ENCODE data around the gene C8A. TPM values are rescaled to one million over a fixed set of nuclear protein-coding genes. Genes with fewer than 3 reads are reported as not detected.

Gene C8A
- total and polyA plus RNA-seq, 2 of the 13 experiments (the other 11 are each of a cell fraction or from before 2014, with no cell fraction given): 10.5 to 15.0 TPM

GRCh38 chr1:56952501-56952900, 97.9 kb downstream of the C8A start (continued):
- TF ChIP-seq ZHX1 (CRISPR knock-in tag; IDR thresholded peaks at IDR 0.05; ENCODE audit: low read depth) (no peak), CCAR2 (optimal IDR thresholded peaks at IDR 0.05; ENCODE audit: low read depth, low read length) (no peak)

- CTCF ChIA-PET (ENCODE audit: low intra/inter-chr PET ratio, low total read pairs): no interaction called here
- BruUV-seq (replicated peaks): no TSS peak
- Histone ChIP-seq H3K9ac (ENCODE audit: insufficient read depth, low read depth, low read length) (no peak overlapping the region), H4K20me1 (ENCODE audit: insufficient read depth, low read length) (no peaks in the 10 kb centered on the region), H3K4me2 (ENCODE audit: low read depth, low read length) (no peak overlapping the region), H3K4me1 (ENCODE audit: insufficient read depth, low read length) (peaks cover 64% of the 10 kb centered on the region), H2AFZ (ENCODE audit: low read length) (no peak overlapping the region), H3K27me3 (ENCODE audit: control insufficient read depth in 1 of 2, insufficient read depth in 2 of 2, low read length in 2 of 2) (no peaks in the 10 kb centered on the region), H3K27ac (ENCODE audit: extremely low read length, insufficient read depth, low read length) (no peak overlapping the region), H3K36me3 (replicated peaks in 1 of 2; ENCODE audit: control insufficient read depth in 1 of 2, insufficient read depth in 2 of 2, low read length in 2 of 2) (no peaks in the 10 kb centered on the region), H3K79me2 (ENCODE audit: insufficient read depth, low read length) (no peaks in the 10 kb centered on the region), H3K9me3 (ENCODE audit: low read length) (no peaks in the 10 kb centered on the region), H3K4me3 (replicated peaks in 1 of 3; ENCODE audit: insufficient read depth in 1 of 3, low read depth in 2 of 3, low read length in 3 of 3) (no peak overlapping the region)
- intact Hi-C loops (cut with micrococcal nuclease; ENCODE audit: unreplicated experiment) (no loop called here), in situ Hi-C loops (cut with HindIII; ENCODE audit: extremely low pct_ligation_motif_present, low pct_unique_long_range_greater_than_20kb) (no loop called here)
- DNase-seq (ENCODE audit: low spot score) (peak; percentile 16), FAIRE-seq (no peak), ATAC-seq (no peak)
- 39% methylated on average over 4 of the region's 5 CpGs for WGBS (ENCODE audit: low lambda C conversion rate)
- POLR2A ChIA-PET: no interaction called here
- TF ChIP-seq ARID3A (IDR thresholded peaks at IDR 0.05; ENCODE audit: low read depth, low read length) (no peak), ZNF7 (CRISPR knock-in tag; IDR thresholded peaks at IDR 0.05) (peak; percentile 64; the same call in 1 of the 2 replicates), ZNF629 (CRISPR knock-in tag; conservative IDR thresholded peaks at IDR 0.05) (peak; percentile 92), YEATS4 (CRISPR knock-in tag; IDR thresholded peaks at IDR 0.05; ENCODE audit: borderline replicate concordance) (no peak), SOX13 (IDR thresholded peaks at IDR 0.05) (no peak), SOX13 (CRISPR knock-in tag; conservative IDR thresholded peaks at IDR 0.05 in 1 of 2, IDR thresholded peaks at IDR 0.05 in 1 of 2) (peak in 1 of 2 experiments; percentile 55; a peak in 1 of 4 replicates), ZNF17 (CRISPR knock-in tag; IDR thresholded peaks at IDR 0.05) (no peak), HNF4A (CRISPR knock-in tag; IDR thresholded peaks at IDR 0.05) (peak; percentile 40; the same call in 1 of the 2 replicates), NRL (CRISPR knock-in tag; IDR thresholded peaks at IDR 0.05; ENCODE audit: borderline replicate concordance) (no peak), ZNF451 (CRISPR knock-in tag; IDR thresholded peaks at IDR 0.05) (no peak), SRY (CRISPR knock-in tag; IDR thresholded peaks at IDR 0.05) (no peak)
These were observed 98.8 kb downstream of the C8A start for GRCh38 chr1:56953386-56953785.

All from HepG2 (cell line).